Smooth muscle cell of trachea (primary cell): ENCODE measurements around the gene SSTR4. TPM values are rescaled to one million over a fixed set of nuclear protein-coding genes. Genes with fewer than 3 reads are reported as not detected.

ENCODE experiments used
- total RNA-seq: library from RNA; depleted of rRNA; stranded (reverse); fragments of >200 nt; gene quantifications from 2 replicates; pipeline ENCODE4 v1.2.1, GENCODE V29; 2014

The SSTR4 gene
- total RNA-seq: not detected in 2 replicates

GRCh38 chr20:23034721-23035671, at the start of gene SSTR4:
Gene SSTR4 (plus strand): TSS chr20:23035312. CDS start chr20:23035484, 172 bp downstream.

DNA sequence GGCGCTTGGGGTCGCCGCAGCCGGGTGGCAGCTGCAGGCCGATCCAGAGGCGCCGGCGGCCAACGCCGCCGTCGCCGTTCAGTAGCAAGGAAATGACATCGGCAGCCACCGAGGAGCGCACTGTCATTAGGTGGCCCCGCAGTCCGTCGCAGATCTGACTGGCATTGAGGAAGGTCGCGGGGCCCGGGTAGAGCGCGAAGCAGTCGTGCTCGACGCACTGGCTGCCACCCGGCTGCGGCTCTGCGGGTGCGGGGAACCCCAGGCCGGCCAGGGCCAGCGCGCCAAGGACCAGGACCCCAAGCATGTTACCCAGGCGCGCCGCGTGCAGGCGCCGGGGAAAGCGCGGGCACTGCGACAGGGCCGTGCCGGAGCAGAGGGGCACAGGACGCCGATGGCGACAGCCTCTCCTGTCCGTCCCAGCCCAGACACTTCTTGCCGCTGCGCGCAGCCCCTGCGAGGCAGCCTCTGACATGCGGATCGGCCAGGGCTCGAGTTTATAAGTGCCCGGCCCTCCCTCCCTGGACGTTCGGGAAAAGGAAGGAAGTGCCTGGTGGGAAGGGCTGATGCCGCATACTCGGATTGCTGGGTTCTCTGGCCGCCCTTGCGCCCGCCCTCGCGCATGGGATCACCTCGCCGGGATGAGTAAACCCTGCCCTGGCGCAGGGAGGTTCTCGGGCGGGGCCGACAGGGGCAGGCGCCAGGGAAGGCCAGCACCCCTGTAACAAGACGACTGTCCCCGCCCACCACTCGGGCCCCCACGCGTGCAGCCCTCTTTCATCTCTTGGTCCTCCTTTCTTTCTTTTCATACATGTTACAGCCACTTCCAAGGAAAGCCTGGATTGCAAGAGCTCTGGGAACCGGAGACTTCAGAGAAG, 14.3 kb downstream of the SSTR4 start, which contains the start of gene THBD:
Gene THBD, minus strand, starts transcription at position 472 of the 875 bp plus-strand sequence. Its CDS starts 168 bp downstream, at position 304.

GRCh38 chr20:23086056-23086566, 51.0 kb downstream of the SSTR4 start, which contains the start of gene CD93:
Gene CD93 (minus strand): TSS chr20:23086324. CDS start chr20:23086192, 132 bp downstream.

Other genes with a start within 250 kb of the SSTR4 start
- gene THBD, start 14.4 kb downstream of the SSTR4 start, total RNA-seq: 27.3 and 37.7 TPM in 2 replicates
- 1.0 TPM in 1 of 2 replicates, not detected in the other for gene CD93, start 51.0 kb downstream of the SSTR4 start, total RNA-seq